ENCODE results near the gene CGN.

CGN gene

DNA sequence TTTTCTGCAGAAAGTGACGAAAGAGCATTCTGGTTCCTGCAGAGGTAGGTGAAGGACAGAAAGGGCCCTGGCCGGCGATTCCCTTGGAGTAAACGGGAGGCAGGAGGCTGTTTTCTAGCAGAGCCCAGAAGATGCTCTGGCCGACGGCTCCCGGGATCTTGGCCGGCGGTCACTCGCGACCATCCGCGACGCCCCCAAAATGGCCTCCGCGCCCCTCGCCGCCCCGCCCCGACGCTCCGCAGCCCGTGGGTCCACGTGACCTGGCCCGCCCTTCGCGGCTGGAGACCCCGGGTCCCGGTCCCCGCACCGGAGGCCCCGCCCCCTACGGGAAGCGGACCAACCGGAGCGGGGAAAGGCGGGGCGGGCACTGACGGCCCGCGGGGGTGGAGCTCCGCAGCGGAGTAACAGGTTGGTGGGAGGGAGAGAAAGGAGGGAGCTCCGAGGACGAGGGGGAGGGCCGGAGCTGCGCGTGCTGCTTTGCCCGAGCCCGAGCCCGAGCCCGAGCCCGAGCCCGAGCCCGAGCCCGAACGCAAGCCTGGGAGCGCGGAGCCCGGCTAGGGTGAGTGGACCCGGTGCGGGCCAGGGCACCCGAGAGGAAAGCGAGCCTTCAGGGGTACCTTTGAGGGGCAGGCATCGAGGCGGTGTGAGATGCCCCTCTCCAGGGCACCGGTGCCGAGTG lies at the start of gene CGN:
TSS of gene CGN (plus strand) at position 431 of the 679 bp plus-strand sequence. CDS start 7,133 bp downstream, outside the sequence.
- DNase-seq = peak; percentile 54 to 71 (median 70)

- DNase-seq = no peak
Observed at GRCh38 chr1:151461694-151462093, 49.5 kb upstream of the CGN start.

GRCh38 chr1:151465026-151465425 lies 46.2 kb upstream of the CGN start:
- no peak for DNase-seq

DNA sequence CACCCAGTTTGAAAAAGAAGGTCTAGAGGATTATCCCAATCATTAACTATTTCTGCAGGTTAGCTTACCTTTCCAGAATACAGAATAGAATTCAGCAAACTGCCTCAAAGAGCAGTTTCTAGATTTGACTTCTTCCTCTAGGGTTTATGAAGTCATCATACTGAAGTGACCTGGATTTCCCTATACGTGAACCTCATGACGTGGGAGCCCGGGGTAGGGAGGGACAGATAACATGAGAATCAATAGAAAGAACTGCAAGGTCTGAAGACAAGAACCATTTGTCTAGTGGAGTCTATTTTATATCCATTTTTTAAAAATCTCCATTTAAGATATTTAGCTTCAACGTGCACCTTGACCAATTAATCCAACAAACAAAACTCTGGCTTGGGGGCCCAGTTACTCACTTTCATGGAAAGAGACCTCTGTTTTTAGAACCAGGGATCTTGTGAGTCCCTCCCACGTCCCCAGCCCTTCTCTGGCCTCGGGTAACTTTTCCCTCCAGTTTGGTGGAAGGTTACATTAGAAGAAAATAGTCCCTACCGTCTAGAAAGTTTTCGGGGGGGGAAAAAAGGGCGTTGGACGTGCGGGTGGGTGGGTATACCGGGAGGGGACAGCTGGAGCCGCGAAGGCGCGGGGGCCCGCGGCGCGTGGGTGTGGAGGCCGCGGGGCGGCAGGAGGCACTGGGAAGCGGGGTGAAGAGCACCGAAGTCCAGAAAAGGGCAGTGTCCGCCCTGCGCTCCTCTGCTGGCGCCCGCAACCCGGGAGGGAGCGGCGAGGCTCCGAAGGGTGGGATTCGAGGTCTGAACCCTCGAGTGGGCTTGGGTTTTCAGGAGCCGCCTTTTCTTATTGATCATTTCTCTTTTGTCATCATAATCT lies 38.1 kb upstream of the CGN start:
- DNase-seq = no peak

GRCh38 chr1:151474745-151475144 lies 36.4 kb upstream of the CGN start:
- DNase-seq = no peak

DNA sequence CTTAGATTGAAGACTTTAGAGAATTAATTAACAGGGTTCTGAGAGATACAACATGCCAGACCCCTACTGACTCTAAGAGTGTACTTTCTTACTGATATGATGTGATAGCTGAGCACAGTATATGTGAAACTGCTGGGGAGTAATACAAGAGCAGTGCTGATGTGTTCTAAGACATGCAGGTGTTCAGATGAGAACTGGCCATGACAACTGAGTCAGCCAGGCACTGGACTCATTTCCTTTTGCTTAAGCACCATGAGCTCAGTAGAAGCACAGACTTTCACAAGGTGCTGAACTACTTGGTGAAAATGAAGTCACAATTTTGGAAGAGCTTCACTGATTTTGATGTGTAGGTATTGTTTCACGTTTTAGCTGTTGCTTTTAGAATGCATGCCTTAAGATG lies 36.0 kb upstream of the CGN start:
- no peak for DNase-seq

- DNase-seq = no peak
Observed at GRCh38 chr1:151476083-151476482, 35.1 kb upstream of the CGN start.

DNA sequence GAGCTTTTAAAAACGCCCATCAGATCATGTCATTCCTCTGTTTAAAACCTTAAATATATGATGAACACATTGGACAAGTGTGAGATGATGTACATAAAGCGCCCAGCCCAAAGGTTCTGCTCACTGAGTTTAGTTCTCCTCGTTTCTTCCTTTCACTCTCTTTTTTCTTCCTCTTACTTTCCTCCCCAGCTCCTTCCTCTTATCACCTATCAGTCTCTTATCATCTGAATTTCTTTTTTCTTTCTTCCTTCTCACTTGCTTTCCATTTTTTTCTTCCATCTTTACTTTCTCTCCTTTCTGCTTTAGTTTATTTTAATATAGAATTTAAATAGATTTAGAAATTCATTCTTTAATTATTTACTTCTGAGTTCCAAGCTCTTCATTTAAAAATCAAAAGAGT lies 34.1 kb upstream of the CGN start:
- no peak for DNase-seq

DNA sequence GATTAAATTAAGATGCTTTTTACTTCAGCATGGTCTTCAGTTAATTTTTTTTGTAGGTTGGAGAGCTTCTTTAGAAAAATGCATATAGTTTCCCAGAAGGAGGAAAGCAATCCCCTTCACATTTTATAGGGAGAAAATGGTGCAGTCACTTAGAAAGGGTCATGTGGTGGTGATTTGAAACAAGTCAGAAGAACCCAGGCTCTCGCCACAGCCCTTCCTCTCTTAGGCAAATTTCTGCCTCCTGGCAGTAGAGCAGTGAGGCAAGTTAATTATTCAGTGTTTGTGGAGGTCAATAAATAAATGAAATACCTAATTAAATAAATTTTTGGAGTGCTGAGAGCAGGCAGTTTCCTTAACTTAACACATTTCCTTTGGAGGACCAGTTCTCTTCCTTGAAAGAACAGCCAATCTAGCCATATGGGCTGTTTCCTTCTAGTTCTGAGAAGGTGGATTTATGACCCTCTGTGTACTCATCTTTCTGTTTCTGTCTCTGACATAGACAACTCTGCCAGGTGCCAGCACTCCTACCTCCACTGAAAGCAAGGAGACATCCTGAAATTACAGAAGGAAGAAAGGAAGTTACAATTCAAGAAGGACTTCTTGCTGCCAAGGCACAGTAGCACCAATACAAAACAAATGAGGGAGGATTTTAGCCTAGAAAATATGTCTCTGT lies 32.9 kb upstream of the CGN start:
- DNase-seq = no peak

DNA sequence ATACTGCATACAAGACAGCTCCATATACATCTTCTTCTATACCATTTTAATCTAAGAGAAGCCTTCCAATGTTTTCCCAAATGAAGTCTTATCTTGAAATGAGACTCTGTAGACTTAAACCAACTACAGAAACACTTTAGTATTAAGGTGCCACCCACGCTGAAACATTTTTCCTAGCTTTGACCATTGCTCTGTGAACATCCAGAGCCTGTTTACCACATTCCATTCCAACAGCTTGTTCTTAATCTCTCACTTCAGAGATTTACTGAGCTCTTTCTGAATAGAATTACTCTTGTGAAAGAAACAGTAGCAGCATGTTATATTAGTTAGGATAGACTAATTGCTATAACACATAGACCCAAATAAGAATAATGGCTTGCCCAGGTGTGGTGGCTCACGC lies 32.3 kb upstream of the CGN start:
- DNase-seq = no peak

- no peak for DNase-seq
Observed at GRCh38 chr1:151479462-151479861, 31.7 kb upstream of the CGN start.

- DNase-seq = no peak
Observed at GRCh38 chr1:151482017-151482416, 29.2 kb upstream of the CGN start.

GRCh38 chr1:151485685-151486255 lies 25.4 kb upstream of the CGN start:
- no peak for DNase-seq

DNA sequence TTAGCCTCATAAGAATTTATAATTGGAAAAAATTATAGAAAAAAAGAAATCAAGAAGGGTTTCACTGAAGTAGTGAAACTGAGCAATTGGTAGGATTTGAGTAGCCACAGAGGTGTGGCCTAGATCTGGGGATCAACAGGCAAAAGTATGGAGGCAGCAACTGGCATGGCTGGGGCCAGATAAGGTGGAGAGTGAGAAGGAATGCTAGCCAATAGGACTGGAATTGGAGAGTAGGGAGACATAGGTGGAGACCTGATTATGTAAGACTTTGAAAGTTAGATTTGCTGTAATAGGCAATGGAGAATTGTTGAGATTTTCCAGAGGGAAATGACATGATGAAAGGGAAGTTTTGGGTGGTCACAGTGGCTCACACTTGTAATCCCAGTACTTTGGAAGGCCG lies 24.6 kb upstream of the CGN start:
- DNase-seq = no peak

- no peak for DNase-seq
Observed at GRCh38 chr1:151491641-151492040, 19.5 kb upstream of the CGN start.

- no peak for DNase-seq
Observed at GRCh38 chr1:151492120-151492519, 19.1 kb upstream of the CGN start.

DNA sequence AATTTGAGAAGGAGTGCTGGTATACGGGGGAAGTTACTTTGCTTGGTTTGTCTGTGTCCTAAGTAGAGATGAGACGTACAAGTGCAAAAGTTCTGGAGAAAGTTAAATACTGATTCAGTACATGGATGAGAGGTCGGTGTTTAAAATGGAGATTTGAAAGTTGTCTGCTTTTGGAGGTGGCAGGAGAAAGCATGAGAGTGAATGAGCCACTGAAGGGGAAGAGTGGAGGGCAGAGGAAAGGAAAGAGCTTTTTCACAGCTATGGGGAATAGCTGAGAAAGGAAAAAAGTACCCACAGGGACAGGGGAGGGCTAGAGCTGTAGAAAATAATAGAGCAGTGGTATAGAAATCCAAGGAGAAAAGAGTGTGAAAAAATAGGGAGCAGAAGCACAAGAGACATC lies 18.1 kb upstream of the CGN start:
- DNase-seq = no peak

GRCh38 chr1:151494741-151495281 lies 16.4 kb upstream of the CGN start:
- no peak for DNase-seq

DNA sequence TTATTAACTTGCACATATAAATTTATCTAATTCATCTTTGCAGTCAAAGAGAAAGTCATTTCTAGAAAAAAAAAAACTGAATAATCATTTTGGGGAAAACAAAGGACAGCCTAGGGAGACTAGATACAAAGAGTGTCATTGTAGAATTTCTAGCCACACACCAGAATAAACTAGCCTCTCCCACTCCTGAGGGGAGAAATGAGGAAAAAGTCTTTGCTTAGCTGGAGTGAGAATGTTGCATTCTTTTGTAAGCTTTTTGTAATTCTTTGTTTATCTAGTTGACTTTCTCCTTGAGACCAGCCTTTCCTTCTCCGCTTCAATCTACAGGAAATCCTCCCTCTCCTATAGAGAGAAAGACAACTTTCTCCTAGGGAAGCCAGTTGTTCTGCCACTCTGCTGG lies 15.9 kb upstream of the CGN start:
- no peak for DNase-seq

DNA sequence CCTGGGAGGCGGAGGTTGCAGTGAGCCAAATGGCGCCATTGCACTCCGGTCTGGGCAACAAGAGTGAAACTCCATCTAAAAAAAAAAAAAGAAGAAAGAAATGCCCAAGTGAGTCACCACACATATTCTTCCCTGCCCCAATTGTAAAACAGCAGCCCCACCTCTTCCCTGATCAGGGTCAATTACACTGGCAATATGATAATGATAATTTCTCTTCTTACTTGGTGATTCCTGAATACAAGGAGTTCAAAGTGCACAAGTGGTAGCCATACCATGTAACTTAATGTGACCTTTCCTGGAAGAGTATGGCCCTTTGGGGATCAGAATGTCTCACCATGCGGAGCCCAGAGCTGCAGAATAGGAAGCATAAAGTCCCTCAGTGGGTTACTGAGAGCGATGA lies 11.8 kb upstream of the CGN start:
- DNase-seq = no peak

DNA sequence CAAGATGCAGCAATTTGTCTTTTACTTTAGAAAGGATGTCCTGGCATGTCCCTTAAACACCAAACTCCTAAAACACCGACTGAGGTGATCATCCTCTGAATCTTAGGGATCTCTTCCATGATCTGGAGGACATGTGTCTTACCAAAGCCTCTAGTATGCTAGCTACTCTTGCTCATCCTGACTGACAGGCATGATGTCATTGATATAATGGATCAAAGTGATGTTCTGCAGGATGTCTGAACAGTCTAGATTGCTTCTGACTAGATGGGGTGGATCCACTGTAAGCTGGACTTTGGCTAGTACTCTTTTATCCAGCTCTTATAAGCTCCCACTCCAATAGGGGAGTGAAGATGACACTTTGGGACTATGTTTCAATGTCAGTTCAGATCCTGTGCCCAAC lies 11.3 kb upstream of the CGN start:
- DNase-seq = no peak

DNA sequence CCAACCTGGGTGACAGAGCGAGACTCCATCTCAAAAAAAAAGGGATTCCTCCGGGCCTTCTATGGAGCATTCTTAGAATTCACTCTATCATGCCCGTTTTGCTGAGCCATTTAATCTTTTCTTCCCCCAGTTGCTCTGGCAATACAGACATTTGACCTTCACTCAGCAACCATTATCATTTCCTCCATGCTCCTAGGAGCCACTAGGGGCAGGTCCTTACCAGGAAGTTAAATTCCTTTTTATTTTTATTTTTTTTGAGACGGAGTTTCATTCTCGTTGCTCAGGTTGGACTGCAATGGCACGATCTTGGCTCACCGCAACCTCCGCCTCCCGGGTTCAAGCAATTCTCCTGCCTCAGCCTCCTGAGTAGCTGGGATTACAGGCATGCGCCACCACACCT lies 9.7 kb upstream of the CGN start:
- no peak for DNase-seq

GRCh38 chr1:151502035-151502700 lies 9.0 kb upstream of the CGN start:
- DNase-seq = no peak

All from activated CD4-positive, CD25-positive, alpha-beta regulatory T cell (primary cell).